ENCODE results near the gene PYDC1.

DNA sequence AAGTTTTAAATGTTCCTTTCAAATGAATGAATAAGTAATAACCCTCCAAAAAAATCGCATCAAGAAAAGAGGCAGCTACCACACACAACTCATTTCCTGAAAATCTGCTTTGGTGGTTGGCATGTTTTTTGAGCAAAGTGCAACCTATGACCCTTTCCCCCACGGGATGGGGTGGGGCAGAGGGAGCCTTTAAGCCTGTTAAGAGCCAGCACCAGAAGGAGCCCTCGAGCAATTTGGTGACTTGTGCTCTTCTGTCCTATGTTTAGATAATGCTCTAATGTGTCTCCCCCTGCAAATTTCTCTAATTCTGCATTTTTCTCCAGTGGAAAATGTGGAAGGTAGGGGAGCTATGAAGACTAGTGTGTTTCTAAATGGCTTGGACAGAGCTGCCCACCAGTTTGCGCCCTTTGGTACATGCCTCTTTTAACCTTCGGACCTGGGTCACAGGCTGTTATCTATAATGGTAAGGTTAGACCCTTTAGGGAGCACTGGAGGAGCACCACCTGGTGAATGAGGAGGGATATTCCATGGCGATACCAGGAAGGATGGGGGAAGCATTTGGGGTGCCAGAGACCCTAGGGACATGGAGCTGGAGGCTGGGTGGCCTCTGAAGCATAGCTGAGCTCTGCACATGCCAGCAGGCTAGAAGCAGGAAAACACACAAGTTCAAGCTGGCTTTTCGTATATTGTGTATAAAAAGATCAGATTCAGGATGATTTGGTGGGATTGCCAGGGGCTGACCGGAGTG lies 15.9 kb downstream of the PYDC1 start:
- TF ChIP-seq, protein P1, sequence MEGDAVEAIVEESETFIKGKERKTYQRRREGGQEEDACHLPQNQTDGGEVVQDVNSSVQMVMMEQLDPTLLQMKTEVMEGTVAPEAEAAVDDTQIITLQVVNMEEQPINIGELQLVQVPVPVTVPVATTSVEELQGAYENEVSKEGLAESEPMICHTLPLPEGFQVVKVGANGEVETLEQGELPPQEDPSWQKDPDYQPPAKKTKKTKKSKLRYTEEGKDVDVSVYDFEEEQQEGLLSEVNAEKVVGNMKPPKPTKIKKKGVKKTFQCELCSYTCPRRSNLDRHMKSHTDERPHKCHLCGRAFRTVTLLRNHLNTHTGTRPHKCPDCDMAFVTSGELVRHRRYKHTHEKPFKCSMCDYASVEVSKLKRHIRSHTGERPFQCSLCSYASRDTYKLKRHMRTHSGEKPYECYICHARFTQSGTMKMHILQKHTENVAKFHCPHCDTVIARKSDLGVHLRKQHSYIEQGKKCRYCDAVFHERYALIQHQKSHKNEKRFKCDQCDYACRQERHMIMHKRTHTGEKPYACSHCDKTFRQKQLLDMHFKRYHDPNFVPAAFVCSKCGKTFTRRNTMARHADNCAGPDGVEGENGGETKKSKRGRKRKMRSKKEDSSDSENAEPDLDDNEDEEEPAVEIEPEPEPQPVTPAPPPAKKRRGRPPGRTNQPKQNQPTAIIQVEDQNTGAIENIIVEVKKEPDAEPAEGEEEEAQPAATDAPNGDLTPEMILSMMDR (IDR thresholded peaks at IDR 0.05) = no peak
- TF ChIP-seq POLR2A (IDR thresholded peaks at IDR 0.05) = no peak
- no peak for TF ChIP-seq EP300 (IDR thresholded peaks at IDR 0.05)

All from stomach (tissue), 4 donors.